GM12878 (cell line): Measurements from ENCODE around the gene SSTR4. TPM values are rescaled to one million over a fixed set of nuclear protein-coding genes. Genes with fewer than 3 reads are reported as not detected.

ENCODE experiments used
- ATAC-seq: fragments of 200-7000 bp; cut with Tn5 transposase; 3 replicates; pipeline ENCODE4 v1.9.1; 2020; ENCODE audit warnings: mild to moderate bottlenecking, moderate library complexity
- BruUV-seq: library from RNA; stranded (reverse); fragments of 400-500 nt; replicated peaks from 2 replicates; lab custom pipeline; 2021; lab: Mats Ljungman, UMichigan
- CTCF ChIA-PET: fragments of 300-600 bp; sonication (Branson Sonifier 250); formaldehyde crosslinking; extraction: SDS; loops from one replicate; lab custom pipeline; 2021; ENCODE audit warnings: inconsistent platforms; lab: Yijun Ruan, JAX
- POLR2A ChIA-PET: fragments of 350-600 bp; formaldehyde crosslinking; extraction: SDS; loops from one replicate; lab custom pipeline; 2021; ENCODE audit warnings: inconsistent platforms; lab: Charles Lee
- RAD21 ChIA-PET: fragments of 300-600 bp; sonication (Branson Sonifier 250); formaldehyde crosslinking; loops from one replicate; lab custom pipeline; 2023; ENCODE audit warnings: antibody characterized with exemption; ENCODE audit not compliant: unreplicated experiment; lab: Charles Lee
- SMC1A ChIA-PET: fragments of 300-600 bp; sonication (Branson Sonifier 250); formaldehyde crosslinking; loops from one replicate; lab custom pipeline; 2023; ENCODE audit not compliant: unreplicated experiment, uncharacterized antibody; lab: Charles Lee
- DNase-seq: peaks from one replicate; pipeline ENCODE4 v3.0.0-alpha.2; 2011; ENCODE audit warnings: low read depth, low spot score
- FAIRE-seq: peaks from 3 replicates; lab custom pipeline; 2011; peaks lifted over from hg19 to GRCh38; lab: Jason Lieb, UNC
- H2AFZ ChIP-seq: 2 replicates; pipeline ENCODE4 v1.6.0; 2011; ENCODE audit warnings: low read depth, low read length, control low read depth; ENCODE audit not compliant: control insufficient read depth
- H3K27ac ChIP-seq: 2 replicates; pipeline ENCODE4 v1.5.1; 2011; ENCODE audit warnings: control low read depth; ENCODE audit not compliant: control insufficient read depth, insufficient read depth
- H3K27me3 ChIP-seq, 2 experiments: replicated peaks in 1 of 2; 2 replicates each; pipeline versions ENCODE4 v1.6.0 to v1.6.1; 2011; ENCODE audit warnings: low read length in 1 of 2; ENCODE audit not compliant: control insufficient read depth in 2 of 2, insufficient read depth in 2 of 2
- H3K36me3 ChIP-seq, 2 experiments: 2 replicates each; pipeline ENCODE4 v1.5.1; 2011; ENCODE audit warnings: low read length in 1 of 2; ENCODE audit not compliant: control insufficient read depth in 2 of 2, insufficient read depth in 2 of 2
- H3K4me1 ChIP-seq: 2 replicates; pipeline ENCODE4 v1.6.1; 2011; ENCODE audit warnings: mild to moderate bottlenecking, low read length, moderate library complexity, mixed read lengths; ENCODE audit not compliant: control insufficient read depth, insufficient read depth
- H3K4me2 ChIP-seq: 2 replicates; pipeline ENCODE4 v1.6.0; 2011; ENCODE audit warnings: control low read depth; ENCODE audit not compliant: control insufficient read depth, insufficient read depth
- H3K4me3 ChIP-seq: fragments of 200-600 bp; sonication (generic); 2 replicates; pipeline ENCODE4 v1.5.1; 2016
- H3K79me2 ChIP-seq: 2 replicates; pipeline ENCODE4 v1.6.0; 2011; ENCODE audit warnings: low read length; ENCODE audit not compliant: control insufficient read depth, insufficient read depth
- H3K9ac ChIP-seq: 2 replicates; pipeline ENCODE4 v1.8.0; 2011; ENCODE audit warnings: low read length, control low read depth, mixed read lengths; ENCODE audit not compliant: control insufficient read depth, insufficient read depth
- H3K9me3 ChIP-seq: replicated peaks from 3 replicates; pipeline ENCODE4 v1.5.1; 2011; ENCODE audit warnings: mild to moderate bottlenecking, low read length; ENCODE audit not compliant: control insufficient read depth, insufficient read depth
- H4K20me1 ChIP-seq: 2 replicates; pipeline ENCODE4 v1.6.0; 2011; ENCODE audit not compliant: control insufficient read depth, insufficient read depth
- IRF4 ChIP-seq: IDR thresholded peaks from 2 replicates; pipeline ENCODE4 v1.6.1; 2011; ENCODE audit warnings: low read depth, low read length
- SPI1 ChIP-seq: IDR thresholded peaks from 2 replicates; pipeline ENCODE4 v1.6.1; 2011; ENCODE audit warnings: low read depth, mild to moderate bottlenecking, low read length, moderate library complexity, borderline replicate concordance; ENCODE audit not compliant: insufficient read depth
- SREBF2 ChIP-seq: IDR thresholded peaks from 2 replicates; pipeline ENCODE4 v1.6.1; 2012; ENCODE audit warnings: mild to moderate bottlenecking, low read length
- WGBS: methylation state at CpG from one replicate; pipeline ENCODE4 v1.1.6; 2016; ENCODE audit warnings: low lambda C conversion rate; ENCODE audit not compliant: insufficient replicate concordance, insufficient coverage; ENCODE audit errors: missing lambda C conversion rate; 5-methylcytosine and 5-hydroxymethylcytosine counted together
- in situ Hi-C: fragments of 300-500 bp; cut with MboI; formaldehyde crosslinking; loops from 9 replicates; pipeline ENCODE4 v1.14.3; 2018; ENCODE audit warnings: mixed read lengths
- intact Hi-C: fragments of 100-400 bp; cut with micrococcal nuclease; formaldehyde crosslinking; loops from one replicate; pipeline ENCODE4 v1.14.2; 2022; ENCODE audit not compliant: unreplicated experiment
- polyA plus RNA-seq, 11 experiments: library from polyadenylated mRNA; depleted of rRNA in 4 of 11; unstranded in 6 of 11; stranded (reverse) in 5 of 11; fragments of >200 nt; fragmentation: Nextera tagmentation in 4 of 11; fragmentation: Illumina TruSeq in 1 of 11; extraction: Ambion mirVana in 4 of 11; extraction: Trizol in 1 of 11; gene quantifications; 1 replicate in 1 of 11; 2 replicates in 10 of 11; pipeline versions ENCODE4 v1.2.1 to v1.2.3, GENCODE V29; 2011 to 2016; ENCODE audit warnings: inconsistent platforms in 2 of 11, missing spikeins in 2 of 11, low read depth in 1 of 11
- total RNA-seq, 4 experiments: library from RNA; depleted of rRNA in 3 of 4; stranded (reverse); fragments of >200 nt in 3 of 4; fragmentation: Illumina TruSeq in 1 of 4; extraction: Trizol in 1 of 4; gene quantifications; 2 replicates each; pipeline versions ENCODE4 v1.2.1 to v1.2.3, GENCODE V29; 2013 to 2021
- TF ChIP-seq, protein P1 (sequence below): fragments of 450-650 bp; IDR thresholded peaks from 2 replicates; pipeline ENCODE4 v1.6.1; 2016; ENCODE audit warnings: mild to moderate bottlenecking, moderate library complexity, borderline replicate concordance

SSTR4 gene
- total and polyA plus RNA-seq, 10 of the 15 experiments (the other 5 are each of a cell fraction or from before 2014, with no cell fraction given): not detected

DNA sequence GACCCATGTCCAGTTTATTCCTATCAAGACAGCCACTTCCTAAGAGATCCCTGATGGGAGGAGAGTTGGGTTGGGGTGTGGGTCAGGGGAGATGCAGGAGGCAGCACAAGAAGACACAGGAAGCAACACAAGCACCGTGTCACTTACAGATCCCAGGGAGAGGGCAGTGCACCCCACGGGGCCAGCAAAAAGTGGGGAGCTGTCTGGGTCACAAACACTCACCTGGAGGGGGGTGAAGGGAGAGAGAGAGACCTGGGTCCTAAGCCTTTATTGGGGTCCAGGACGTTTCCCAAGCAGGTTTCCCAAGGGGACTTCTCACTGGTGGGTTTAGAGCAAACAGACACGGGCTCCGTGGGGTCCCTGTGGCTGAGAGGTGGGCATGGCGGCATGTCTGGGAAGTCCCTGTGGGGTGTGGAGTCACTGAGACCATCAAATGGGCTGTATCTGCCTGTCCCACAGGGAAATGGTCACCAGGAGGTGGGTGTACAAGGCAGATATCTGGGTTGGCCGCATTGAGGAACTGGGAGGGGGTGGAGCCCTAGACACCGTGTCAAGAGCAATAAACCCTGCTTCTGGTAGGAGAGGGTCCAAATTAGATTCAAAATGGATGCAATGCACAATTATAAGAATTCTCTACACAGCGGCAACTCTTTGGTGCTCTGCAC lies 52.6 kb downstream of the SSTR4 start:
- Histone ChIP-seq H3K4me2 (no peak overlapping the region), H3K9me3 (no peaks in the 10 kb centered on the region), H3K27me3 (no peaks in the 10 kb centered on the region), H4K20me1 (no peaks in the 10 kb centered on the region), H3K36me3 (no peaks in the 10 kb centered on the region), H2AFZ (no peak overlapping the region), H3K27ac (no peak overlapping the region), H3K4me1 (peaks cover 14% of the 10 kb centered on the region), H3K9ac (no peak overlapping the region), H3K4me3 (no peak overlapping the region), H3K79me2 (no peaks in the 10 kb centered on the region)
- RAD21 ChIA-PET: interaction anchor here (2.6 kb wide), 1 partner anchor 38 kb away, joined by 9 read pairs; no protein-coding TSS in a partner anchor
- POLR2A ChIA-PET: no interaction called here
- no peak for FAIRE-seq
- in situ Hi-C loops: no loop called here
- no peak for DNase-seq
- 39% methylated on average over 9 of the region's 9 CpGs for WGBS
- no TSS peak for BruUV-seq
- CTCF ChIA-PET: no interaction called here
- peak; percentile 67 for ATAC-seq
- SMC1A ChIA-PET: interaction anchor here (0.7 to 1.9 kb wide), 3 partner anchors 9 to 24 kb away, joined by 3 to 6 read pairs (median 5); no protein-coding TSS in a partner anchor
- TF ChIP-seq SPI1 (peak; percentile 91), SREBF2 (no peak), IRF4 (0 out of 2 replicates have a peak, but pooled peaks have one; percentile 25)
- TF ChIP-seq, protein P1, sequence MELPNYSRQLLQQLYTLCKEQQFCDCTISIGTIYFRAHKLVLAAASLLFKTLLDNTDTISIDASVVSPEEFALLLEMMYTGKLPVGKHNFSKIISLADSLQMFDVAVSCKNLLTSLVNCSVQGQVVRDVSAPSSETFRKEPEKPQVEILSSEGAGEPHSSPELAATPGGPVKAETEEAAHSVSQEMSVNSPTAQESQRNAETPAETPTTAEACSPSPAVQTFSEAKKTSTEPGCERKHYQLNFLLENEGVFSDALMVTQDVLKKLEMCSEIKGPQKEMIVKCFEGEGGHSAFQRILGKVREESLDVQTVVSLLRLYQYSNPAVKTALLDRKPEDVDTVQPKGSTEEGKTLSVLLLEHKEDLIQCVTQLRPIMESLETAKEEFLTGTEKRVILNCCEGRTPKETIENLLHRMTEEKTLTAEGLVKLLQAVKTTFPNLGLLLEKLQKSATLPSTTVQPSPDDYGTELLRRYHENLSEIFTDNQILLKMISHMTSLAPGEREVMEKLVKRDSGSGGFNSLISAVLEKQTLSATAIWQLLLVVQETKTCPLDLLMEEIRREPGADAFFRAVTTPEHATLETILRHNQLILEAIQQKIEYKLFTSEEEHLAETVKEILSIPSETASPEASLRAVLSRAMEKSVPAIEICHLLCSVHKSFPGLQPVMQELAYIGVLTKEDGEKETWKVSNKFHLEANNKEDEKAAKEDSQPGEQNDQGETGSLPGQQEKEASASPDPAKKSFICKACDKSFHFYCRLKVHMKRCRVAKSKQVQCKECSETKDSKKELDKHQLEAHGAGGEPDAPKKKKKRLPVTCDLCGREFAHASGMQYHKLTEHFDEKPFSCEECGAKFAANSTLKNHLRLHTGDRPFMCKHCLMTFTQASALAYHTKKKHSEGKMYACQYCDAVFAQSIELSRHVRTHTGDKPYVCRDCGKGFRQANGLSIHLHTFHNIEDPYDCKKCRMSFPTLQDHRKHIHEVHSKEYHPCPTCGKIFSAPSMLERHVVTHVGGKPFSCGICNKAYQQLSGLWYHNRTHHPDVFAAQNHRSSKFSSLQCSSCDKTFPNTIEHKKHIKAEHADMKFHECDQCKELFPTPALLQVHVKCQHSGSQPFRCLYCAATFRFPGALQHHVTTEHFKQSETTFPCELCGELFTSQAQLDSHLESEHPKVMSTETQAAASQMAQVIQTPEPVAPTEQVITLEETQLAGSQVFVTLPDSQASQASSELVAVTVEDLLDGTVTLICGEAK: no peak
- intact Hi-C loops: no loop called here

Other genes with a start within 250 kb of the SSTR4 start
- gene THBD, start 14.4 kb downstream of the SSTR4 start, total RNA-seq (2014; rRNA removed): not detected in 2 replicates
- not detected in 2 replicates for gene THBD, start 14.4 kb downstream of the SSTR4 start, total RNA-seq (2014; rRNA removed; fragmentation: Illumina TruSeq; extraction: Trizol)
- 0.05 TPM in 1 of 2 replicates, not detected in the other for gene THBD, start 14.4 kb downstream of the SSTR4 start, total RNA-seq (2021)
- gene THBD, start 14.4 kb downstream of the SSTR4 start, polyA plus RNA-seq (2011; rRNA removed): not detected in 2 replicates
- not detected in 2 replicates for gene THBD, start 14.4 kb downstream of the SSTR4 start, polyA plus RNA-seq (2014; fragmentation: Illumina TruSeq; extraction: Trizol)
- gene THBD, start 14.4 kb downstream of the SSTR4 start, polyA plus RNA-seq (2014; fragmentation: Nextera tagmentation; extraction: Ambion mirVana): not detected
- not detected in 2 replicates for gene THBD, start 14.4 kb downstream of the SSTR4 start, polyA plus RNA-seq (2014; rRNA removed)
- not detected for gene THBD, start 14.4 kb downstream of the SSTR4 start, polyA plus RNA-seq (2016; fragmentation: Nextera tagmentation; extraction: Ambion mirVana)
- gene CD93, start 51.0 kb downstream of the SSTR4 start, total RNA-seq (2014; rRNA removed): 2.3 and 2.7 TPM in 2 replicates
- 1.3 TPM in 2 replicates for gene CD93, start 51.0 kb downstream of the SSTR4 start, total RNA-seq (2014; rRNA removed; fragmentation: Illumina TruSeq; extraction: Trizol)
- 2.5 and 2.6 TPM in 2 replicates for gene CD93, start 51.0 kb downstream of the SSTR4 start, total RNA-seq (2021)
- gene CD93, start 51.0 kb downstream of the SSTR4 start, polyA plus RNA-seq (2011; rRNA removed): 0.20 and 0.22 TPM in 2 replicates
- gene CD93, start 51.0 kb downstream of the SSTR4 start, polyA plus RNA-seq (2014; fragmentation: Illumina TruSeq; extraction: Trizol): 1.6 TPM in 2 replicates
- under 1 TPM; 0.35 to 0.55 TPM for gene CD93, start 51.0 kb downstream of the SSTR4 start, polyA plus RNA-seq (2014; fragmentation: Nextera tagmentation; extraction: Ambion mirVana)
- 1.3 and 1.5 TPM in 2 replicates for gene CD93, start 51.0 kb downstream of the SSTR4 start, polyA plus RNA-seq (2014; rRNA removed)
- under 1 TPM; 0.27 to 0.30 TPM for gene CD93, start 51.0 kb downstream of the SSTR4 start, polyA plus RNA-seq (2016; fragmentation: Nextera tagmentation; extraction: Ambion mirVana)